ENCODE results near the gene ARSK.

Gene ARSK

GRCh38 chr5:95554647-95555548 is at the start of gene ARSK, which contains the start of gene SKIC3:
ARSK (plus strand) TSS chr5:95555101; CDS start chr5:95555279, 178 bp downstream.
SKIC3 (minus strand) TSS chr5:95554977; CDS start chr5:95547150, 7,827 bp downstream.
- peak; percentile 98 for DNase-seq (ENCODE audit: low read depth, low spot score)

DNA sequence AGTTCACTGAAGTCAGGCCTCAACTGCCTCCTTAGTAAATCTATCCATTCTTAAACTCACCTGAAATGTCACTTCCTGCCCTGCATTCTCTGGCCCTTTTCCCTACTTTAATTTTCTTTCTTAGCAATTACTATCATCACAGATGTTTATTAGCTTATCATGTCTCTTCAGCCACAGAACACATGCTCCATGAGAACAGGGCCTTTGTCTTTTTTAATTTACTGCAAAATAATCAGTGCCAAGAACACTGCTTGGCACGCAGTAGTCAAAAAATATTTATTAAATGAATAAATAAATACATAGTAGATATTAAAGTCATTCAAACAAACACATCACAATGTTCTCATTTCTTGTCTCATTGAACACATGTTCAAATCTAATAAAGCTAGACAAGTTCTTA is 46.4 kb upstream of the ARSK start:
- no peak for DNase-seq (ENCODE audit: low read depth, low spot score)

DNA sequence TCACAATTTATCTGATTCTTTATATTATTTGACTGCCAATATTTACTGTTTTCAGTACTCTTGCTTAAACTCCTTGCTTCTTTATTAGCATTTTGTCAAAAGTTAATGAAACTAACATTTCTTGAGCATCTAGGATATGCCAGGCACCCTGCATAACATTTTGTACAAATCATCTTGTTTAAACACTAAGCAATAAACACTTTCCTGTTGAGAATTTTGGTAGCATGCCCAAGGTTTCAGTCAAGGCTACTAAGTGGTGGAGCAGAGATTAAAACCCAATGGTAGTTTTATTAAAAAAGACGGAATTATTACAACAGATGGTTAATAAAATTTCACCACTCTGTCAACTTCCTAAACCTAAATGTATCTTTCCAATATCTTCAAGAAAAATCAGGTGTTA is 43.3 kb upstream of the ARSK start:
- no peak for DNase-seq (ENCODE audit: low read depth, low spot score)

GRCh38 chr5:95518417-95518816 is 36.5 kb upstream of the ARSK start:
- DNase-seq (ENCODE audit: low read depth, low spot score): no peak

GRCh38 chr5:95519151-95519550 is 35.8 kb upstream of the ARSK start:
- DNase-seq (ENCODE audit: low read depth, low spot score): no peak

GRCh38 chr5:95519681-95520080 is 35.2 kb upstream of the ARSK start:
- DNase-seq (ENCODE audit: low read depth, low spot score): no peak

DNA sequence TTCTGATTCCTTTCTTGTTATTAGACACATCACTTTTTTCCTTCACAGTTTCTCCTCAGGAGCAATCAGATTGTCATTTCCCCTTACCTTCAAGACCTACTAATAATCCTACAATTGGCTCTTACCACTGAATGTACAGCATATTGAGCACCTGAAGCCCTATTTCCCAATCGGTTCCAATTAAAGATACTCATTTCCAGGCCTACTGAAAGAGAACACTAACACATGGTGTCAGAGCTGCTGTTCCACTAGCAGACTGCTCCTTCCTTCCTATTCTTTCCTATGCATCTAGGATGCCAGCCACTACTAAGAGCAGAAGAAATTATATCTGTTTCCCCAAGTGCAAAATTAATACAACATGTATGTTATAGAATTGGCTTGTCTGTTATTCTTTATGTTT is 34.7 kb upstream of the ARSK start:
- no peak for DNase-seq (ENCODE audit: low read depth, low spot score)

GRCh38 chr5:95524423-95524822 is 30.5 kb upstream of the ARSK start:
- DNase-seq (ENCODE audit: low read depth, low spot score): no peak

GRCh38 chr5:95526871-95527270 is 28.0 kb upstream of the ARSK start:
- no peak for DNase-seq (ENCODE audit: low read depth, low spot score)

DNA sequence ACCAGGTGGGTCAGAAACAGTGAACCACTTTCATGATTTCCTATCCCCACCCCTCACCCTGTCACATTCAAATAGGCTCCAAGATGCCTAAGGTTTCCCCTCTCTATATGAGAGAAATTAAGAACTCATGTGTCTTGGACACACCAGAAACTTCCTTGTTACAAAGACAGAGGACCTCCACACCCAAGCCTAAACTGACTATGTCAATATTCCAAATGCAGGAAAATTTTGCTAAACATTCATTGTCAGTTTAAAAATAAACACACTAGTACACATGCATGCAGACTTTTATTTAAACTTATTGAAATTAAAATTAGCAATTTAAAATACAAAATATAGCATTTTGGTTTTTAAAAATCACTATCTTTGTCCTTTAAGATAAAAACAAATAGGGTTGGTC is 26.3 kb upstream of the ARSK start:
- DNase-seq (ENCODE audit: low read depth, low spot score): no peak

GRCh38 chr5:95530416-95530815 is 24.5 kb upstream of the ARSK start:
- DNase-seq (ENCODE audit: low read depth, low spot score): no peak

DNA sequence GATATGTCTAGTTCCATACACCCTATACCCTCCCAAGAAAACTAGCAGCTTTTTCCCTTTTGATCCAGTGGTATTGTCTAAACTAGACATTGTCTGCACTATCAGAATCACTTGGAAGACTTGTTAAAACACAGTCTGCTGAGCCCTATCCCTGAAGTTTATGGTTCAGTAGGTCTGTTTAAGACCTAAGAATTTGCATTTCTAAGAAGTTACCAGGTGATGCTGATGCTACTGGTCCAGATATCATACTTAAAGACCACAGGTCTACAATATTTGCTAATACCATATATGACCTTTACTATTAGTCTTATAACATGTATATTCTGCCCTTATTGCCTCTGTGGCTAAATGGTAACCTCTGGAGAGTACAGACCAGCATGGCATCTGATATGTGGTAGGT is 23.4 kb upstream of the ARSK start:
- DNase-seq (ENCODE audit: low read depth, low spot score): no peak

DNA sequence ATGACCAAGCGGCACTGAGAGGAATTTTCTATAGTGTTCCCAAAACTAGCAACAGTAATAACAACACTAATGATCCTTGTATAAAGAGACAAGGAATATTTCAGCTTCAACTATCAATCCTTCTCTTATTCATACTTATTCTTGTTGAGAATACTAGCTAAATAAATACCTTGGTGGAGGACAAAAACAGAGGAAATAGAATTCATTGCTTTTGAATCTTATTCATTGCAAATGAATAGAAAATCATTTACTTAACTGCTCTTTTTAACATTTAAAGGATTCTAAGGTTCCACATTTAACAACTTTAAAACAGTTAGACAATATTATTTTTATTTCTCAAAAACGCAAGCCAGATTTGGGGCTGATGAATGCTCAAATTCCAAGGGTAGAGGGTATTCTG is 22.5 kb upstream of the ARSK start:
- DNase-seq (ENCODE audit: low read depth, low spot score): no peak

GRCh38 chr5:95533106-95533505 is 21.8 kb upstream of the ARSK start:
- no peak for DNase-seq (ENCODE audit: low read depth, low spot score)

DNA sequence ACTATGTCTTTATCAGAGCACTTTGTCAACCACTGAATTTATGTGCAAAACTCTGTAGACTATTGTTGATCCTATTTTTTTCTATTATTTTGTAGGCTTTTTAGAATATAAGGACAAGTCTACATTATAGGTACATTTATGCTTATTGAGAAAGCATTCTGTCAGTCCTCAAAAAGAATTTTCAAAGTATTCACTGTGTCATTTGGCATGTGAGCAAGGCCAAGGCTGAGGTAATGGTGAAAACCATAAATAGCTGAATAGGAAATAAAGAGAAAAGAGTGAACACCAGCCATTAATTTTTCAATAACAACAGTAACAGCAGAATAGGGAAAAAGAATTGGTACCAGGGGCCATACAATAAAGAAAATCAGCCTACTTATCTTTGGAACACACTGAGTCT is 21.1 kb upstream of the ARSK start:
- DNase-seq (ENCODE audit: low read depth, low spot score): no peak

- DNase-seq (ENCODE audit: low read depth, low spot score): no peak
Observed at GRCh38 chr5:95537501-95537900, 17.4 kb upstream of the ARSK start.

DNA sequence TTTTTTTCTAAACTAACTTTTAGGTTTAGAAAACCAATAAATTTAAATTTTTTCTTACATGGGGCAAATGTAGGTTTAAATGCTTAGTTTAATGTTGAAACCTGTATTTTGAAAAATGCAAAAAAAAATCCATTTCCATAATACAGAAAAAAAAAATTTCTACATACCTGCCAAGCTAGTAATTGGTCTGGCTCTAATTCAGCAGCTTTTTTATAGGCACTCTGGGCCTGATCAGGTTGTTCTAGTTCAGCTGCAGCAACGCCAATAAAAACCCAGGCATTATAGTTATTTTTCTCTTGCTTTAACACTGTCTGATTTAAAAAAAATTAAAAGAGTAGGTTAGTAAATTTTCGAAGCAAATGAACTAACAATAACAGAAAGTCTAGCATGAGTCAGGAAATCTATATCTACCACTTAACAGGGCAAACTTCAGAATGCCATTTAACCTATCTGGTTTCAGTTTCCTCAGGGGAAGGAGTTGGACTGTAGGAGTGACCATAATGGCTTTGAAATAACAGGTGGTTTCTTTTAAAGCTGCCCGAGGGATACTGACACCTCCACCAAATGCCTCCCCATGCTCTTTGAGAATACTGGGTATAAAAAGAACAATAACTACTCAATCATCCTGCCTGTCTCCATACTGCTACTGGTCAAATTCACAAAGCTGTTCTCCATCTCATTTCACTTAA is 11.7 kb upstream of the ARSK start:
- DNase-seq (ENCODE audit: low read depth, low spot score): no peak

DNA sequence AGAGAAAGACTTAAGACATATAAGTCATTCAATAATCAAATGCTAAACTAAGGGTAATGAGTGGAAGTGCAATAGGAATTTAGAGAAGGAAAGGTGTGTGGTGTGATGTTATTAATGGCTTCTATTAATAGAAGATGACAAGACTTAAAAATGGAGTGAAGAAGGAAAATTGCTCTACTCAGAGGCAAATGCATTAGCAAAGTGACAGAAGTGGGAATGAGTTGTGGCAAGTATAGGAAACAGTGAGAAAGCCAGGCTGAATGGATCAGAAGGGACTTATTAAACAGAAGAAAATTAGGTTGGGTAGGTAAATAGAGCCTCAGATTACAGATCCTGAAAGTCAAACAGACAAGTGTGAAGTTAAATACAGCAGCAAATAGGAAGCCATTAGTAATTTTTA is 5.9 kb upstream of the ARSK start:
- no peak for DNase-seq (ENCODE audit: low read depth, low spot score)

DNA sequence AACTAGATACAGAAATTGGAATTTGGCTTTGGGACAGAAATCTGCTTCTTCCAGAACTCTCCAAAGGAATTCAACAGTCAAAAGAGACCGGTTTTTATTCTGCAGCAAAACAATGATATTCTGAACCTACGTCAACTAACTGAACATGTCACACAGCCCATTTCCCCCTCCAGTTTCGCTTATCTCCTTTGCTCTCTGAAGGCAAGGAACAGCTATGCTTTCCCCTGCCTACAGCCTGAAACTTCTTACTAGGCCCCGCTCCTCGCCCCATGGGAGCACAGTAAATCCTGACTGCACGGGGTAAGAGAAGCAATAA is 612 bp upstream of the ARSK start:
- DNase-seq (ENCODE audit: low read depth, low spot score): no peak

DNA sequence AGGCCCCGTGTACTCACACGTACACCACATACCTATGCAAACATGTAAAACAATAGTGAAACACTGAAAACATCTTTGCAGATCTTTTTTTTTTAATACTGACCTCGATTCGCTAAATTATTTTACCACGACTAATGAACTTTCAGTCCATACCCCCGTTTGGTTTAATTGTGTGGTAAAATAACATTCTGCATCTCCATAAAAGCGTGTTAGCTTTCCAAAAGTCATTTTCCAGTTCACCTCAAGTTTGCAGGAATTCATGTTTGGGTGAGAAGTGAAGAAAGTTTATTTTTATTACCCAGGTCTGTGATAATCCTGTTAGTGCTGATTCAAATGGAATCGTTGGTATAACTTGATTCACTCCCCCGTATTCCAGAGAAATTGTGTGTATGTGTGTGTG is 652 bp downstream of the ARSK start:
- DNase-seq (ENCODE audit: low read depth, low spot score): no peak

GRCh38 chr5:95557841-95558240 is 2.9 kb downstream of the ARSK start:
- DNase-seq (ENCODE audit: low read depth, low spot score): no peak

DNA sequence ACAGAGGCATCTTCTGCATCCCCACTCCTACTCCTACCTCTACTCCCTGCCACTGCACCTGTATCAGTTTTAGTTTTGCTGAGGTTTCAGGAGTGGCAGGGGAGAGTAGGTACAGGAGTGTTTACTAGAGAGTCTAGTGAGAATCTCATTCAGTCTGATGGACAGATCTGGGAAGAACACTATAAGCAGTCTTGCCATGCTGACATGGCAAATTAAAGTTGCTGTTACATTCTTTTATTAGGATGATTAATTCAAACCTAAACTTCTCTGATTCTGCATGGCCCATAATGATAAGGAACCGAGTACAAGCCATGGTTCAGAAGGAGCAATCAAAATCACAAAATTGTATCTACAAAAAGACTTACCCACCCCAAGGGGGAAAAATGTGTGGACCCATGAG is 7.4 kb downstream of the ARSK start:
- no peak for DNase-seq (ENCODE audit: low read depth, low spot score)

DNA sequence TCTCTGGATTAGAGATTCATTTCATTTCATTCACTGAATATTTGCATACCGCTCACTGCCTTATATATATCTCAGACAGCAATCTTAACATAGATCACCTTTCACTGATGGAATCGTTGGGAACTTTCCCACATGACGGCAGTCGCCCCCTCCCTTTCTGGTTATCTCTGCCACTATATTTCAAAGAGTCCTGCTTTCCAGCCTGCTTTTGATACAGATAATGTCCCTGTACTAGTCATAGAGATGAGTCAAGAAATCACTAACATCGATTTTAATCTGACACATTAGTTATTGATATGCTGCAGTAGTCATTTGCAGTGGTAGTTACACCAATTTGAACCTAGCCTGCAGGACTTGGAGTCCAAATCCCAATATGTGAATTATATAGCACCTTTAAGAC is 8.5 kb downstream of the ARSK start:
- DNase-seq (ENCODE audit: low read depth, low spot score): no peak
